ENCODE results near the gene GTPBP10. TPM values are rescaled to one million over a fixed set of nuclear protein-coding genes. Genes with fewer than 3 reads are reported as not detected.

GTPBP10 gene
- total and polyA plus RNA-seq, 2 of the 13 experiments (the other 11 are each of a cell fraction or from before 2014, with no cell fraction given): 13.3 to 38.7 TPM

GRCh38 chr7:90349305-90349704 is 2.8 kb downstream of the GTPBP10 start (continued):
- TF ChIP-seq ARID5B (CRISPR knock-in tag; IDR thresholded peaks at IDR 0.05) (peak; percentile 53; the same call in 1 of the 2 replicates), FOXA3 (CRISPR knock-in tag; IDR thresholded peaks at IDR 0.05) (peak; percentile 53), GATAD2A (CRISPR knock-in tag; IDR thresholded peaks at IDR 0.05) (peak; percentile 51; the same call in 1 of the 2 replicates), ZNF788 (CRISPR knock-in tag; IDR thresholded peaks at IDR 0.05; ENCODE audit: borderline replicate concordance) (no peak), PATZ1 (CRISPR knock-in tag; IDR thresholded peaks at IDR 0.05) (0 out of 2 replicates have a peak, but pooled peaks have one; percentile 28), ZNF652 (CRISPR knock-in tag; IDR thresholded peaks at IDR 0.05; ENCODE audit: borderline replicate concordance, low read depth) (no peak), SOX5 (CRISPR knock-in tag; IDR thresholded peaks at IDR 0.05; ENCODE audit: borderline replicate concordance) (peak; percentile 84), RCOR2 (CRISPR knock-in tag; IDR thresholded peaks at IDR 0.05) (0 out of 2 replicates have a peak, but pooled peaks have one; percentile 30), CEBPG (CRISPR knock-in tag; IDR thresholded peaks at IDR 0.05) (peak; percentile 40; the same call in 1 of the 2 replicates), ZBTB10 (CRISPR knock-in tag; IDR thresholded peaks at IDR 0.05; ENCODE audit: borderline replicate concordance) (no peak), EP300 (IDR thresholded peaks at IDR 0.05; ENCODE audit: low read depth in 2 of 2, low read length in 2 of 2) (peak in 1 of 2 experiments; percentile 57; a peak in 1 of 4 replicates), EP300 (CRISPR knock-in tag; IDR thresholded peaks at IDR 0.05; ENCODE audit: borderline replicate concordance) (peak; percentile 45; the same call in 1 of the 2 replicates), ZNF644 (CRISPR knock-in tag; IDR thresholded peaks at IDR 0.05; ENCODE audit: low read depth) (peak; percentile 55; the same call in 1 of the 2 replicates), FOXJ3 (CRISPR knock-in tag; IDR thresholded peaks at IDR 0.05; ENCODE audit: borderline replicate concordance) (peak; percentile 24; the same call in 1 of the 2 replicates), SOX13 (IDR thresholded peaks at IDR 0.05) (peak; percentile 49; the same call in 1 of the 2 replicates), SOX13 (CRISPR knock-in tag; conservative IDR thresholded peaks at IDR 0.05 in 1 of 2, IDR thresholded peaks at IDR 0.05 in 1 of 2) (peak in 1 of 2 experiments; percentile 92; a peak in 2 of 4 replicates), AGO2 (optimal IDR thresholded peaks at IDR 0.05; ENCODE audit: low read depth, low read length) (no peak)
- TF ChIP-seq, protein P1, sequence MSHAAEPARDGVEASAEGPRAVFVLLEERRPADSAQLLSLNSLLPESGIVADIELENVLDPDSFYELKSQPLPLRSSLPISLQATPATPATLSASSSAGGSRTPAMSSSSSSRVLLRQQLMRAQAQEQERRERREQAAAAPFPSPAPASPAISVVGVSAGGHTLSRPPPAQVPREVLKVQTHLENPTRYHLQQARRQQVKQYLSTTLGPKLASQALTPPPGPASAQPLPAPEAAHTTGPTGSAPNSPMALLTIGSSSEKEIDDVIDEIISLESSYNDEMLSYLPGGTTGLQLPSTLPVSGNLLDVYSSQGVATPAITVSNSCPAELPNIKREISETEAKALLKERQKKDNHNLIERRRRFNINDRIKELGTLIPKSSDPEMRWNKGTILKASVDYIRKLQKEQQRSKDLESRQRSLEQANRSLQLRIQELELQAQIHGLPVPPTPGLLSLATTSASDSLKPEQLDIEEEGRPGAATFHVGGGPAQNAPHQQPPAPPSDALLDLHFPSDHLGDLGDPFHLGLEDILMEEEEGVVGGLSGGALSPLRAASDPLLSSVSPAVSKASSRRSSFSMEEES (CRISPR knock-in tag; IDR thresholded peaks at IDR 0.05): 0 out of 2 replicates have a peak, but pooled peaks have one; percentile 37
